IMR-90 (cell line): ENCODE data around the gene CTDSP1. TPM values are rescaled to one million over a fixed set of nuclear protein-coding genes. Genes with fewer than 3 reads are reported as not detected.
A peak's percentile ranks its signal among the peaks of the same experiment; 100 is the strongest.

ENCODE experiments used
- ATAC-seq: fragments of 200-7000 bp; cut with Tn5 transposase; 2 replicates; pipeline ENCODE4 v1.9.1; 2020; ENCODE audit warnings: low read depth, mild to moderate bottlenecking, moderate library complexity
- BruUV-seq: library from RNA; stranded (reverse); fragments of 400-500 nt; replicated peaks from 2 replicates; lab custom pipeline; 2021; lab: Mats Ljungman, UMichigan
- CTCF ChIA-PET: fragments of 300-600 bp; formaldehyde crosslinking; extraction: SDS; loops from one replicate; lab custom pipeline; 2021; ENCODE audit warnings: antibody characterized with exemption; lab: Yijun Ruan, JAX
- POLR2A ChIA-PET: fragments of 300-600 bp; sonication (Branson Sonifier 250); formaldehyde crosslinking; loops from one replicate; lab custom pipeline; 2022; ENCODE audit warnings: antibody characterized with exemption; ENCODE audit not compliant: unreplicated experiment; lab: Charles Lee
- DNase-seq: peaks from one replicate; pipeline ENCODE4 v3.0.0; 2013
- H2AFZ ChIP-seq: replicated peaks from 2 replicates; pipeline ENCODE3; 2013; ENCODE audit warnings: low read length, mild to moderate bottlenecking; ENCODE audit not compliant: poor library complexity
- H2AK5ac ChIP-seq: 2 replicates; pipeline ENCODE4 v1.6.1; 2013; ENCODE audit warnings: low read depth, low read length, inconsistent platforms
- H2AK9ac ChIP-seq: replicated peaks from 2 replicates; pipeline ENCODE3; 2013; ENCODE audit warnings: mild to moderate bottlenecking, low read depth, low read length, moderate library complexity; ENCODE audit not compliant: poor library complexity
- H2BK120ac ChIP-seq: 2 replicates; pipeline ENCODE4 v1.6.1; 2013; ENCODE audit warnings: low read depth, low read length, inconsistent platforms
- H2BK15ac ChIP-seq: 3 replicates; pipeline ENCODE4 v1.6.1; 2013; ENCODE audit warnings: low read depth, low read length, inconsistent platforms
- H2BK20ac ChIP-seq: 2 replicates; pipeline ENCODE4 v1.6.1; 2013; ENCODE audit warnings: low read depth, mild to moderate bottlenecking, inconsistent platforms, low read length, moderate library complexity
- H2BK5ac ChIP-seq: 2 replicates; pipeline ENCODE4 v1.6.1; 2013; ENCODE audit warnings: mild to moderate bottlenecking, low read depth, low read length, inconsistent platforms; ENCODE audit not compliant: poor library complexity, severe bottlenecking
- H3K14ac ChIP-seq: replicated peaks from 2 replicates; pipeline ENCODE4 v1.6.1; 2013; ENCODE audit warnings: low read depth, low read length, inconsistent platforms
- H3K18ac ChIP-seq: 2 replicates; pipeline ENCODE4 v1.6.1; 2013; ENCODE audit warnings: low read depth, low read length, control low read depth
- H3K23ac ChIP-seq: 2 replicates; pipeline ENCODE4 v1.6.1; 2013; ENCODE audit warnings: low read depth, low read length, inconsistent platforms
- H3K27ac ChIP-seq: 2 replicates; pipeline ENCODE4 v1.5.1; 2013; ENCODE audit warnings: mild to moderate bottlenecking, control low read depth, low read length; ENCODE audit not compliant: insufficient read depth
- H3K27me3 ChIP-seq: 2 replicates; pipeline ENCODE4 v1.6.1; 2013; ENCODE audit warnings: low read length; ENCODE audit not compliant: control insufficient read depth, insufficient read depth
- H3K36me3 ChIP-seq: 2 replicates; pipeline ENCODE4 v1.6.1; 2013; ENCODE audit warnings: low read length, mixed read lengths; ENCODE audit not compliant: control insufficient read depth, insufficient read depth
- H3K4ac ChIP-seq: 2 replicates; pipeline ENCODE4 v1.6.1; 2013; ENCODE audit warnings: low read depth, low read length, inconsistent platforms
- H3K4me1 ChIP-seq: 2 replicates; pipeline ENCODE4 v1.6.1; 2013; ENCODE audit warnings: low read length, mixed read lengths; ENCODE audit not compliant: control insufficient read depth, insufficient read depth
- H3K4me2 ChIP-seq: 2 replicates; pipeline ENCODE4 v1.6.1; 2013; ENCODE audit warnings: low read depth, mild to moderate bottlenecking, control low read depth, low read length, moderate library complexity
- H3K4me3 ChIP-seq: 2 replicates; pipeline ENCODE4 v1.5.1; 2013; ENCODE audit warnings: low read depth, mild to moderate bottlenecking, control low read depth, low read length, moderate library complexity; ENCODE audit not compliant: insufficient read depth
- H3K56ac ChIP-seq: 2 replicates; pipeline ENCODE4 v1.6.1; 2013; ENCODE audit warnings: low read length, inconsistent platforms; ENCODE audit not compliant: insufficient read depth; ENCODE audit errors: extremely low read depth
- H3K79me1 ChIP-seq, 2 experiments: 2 replicates each; pipeline ENCODE4 v1.6.1; 2013; ENCODE audit warnings: low read length in 2 of 2, inconsistent platforms in 1 of 2, low read depth in 1 of 2
- H3K9ac ChIP-seq: 2 replicates; pipeline ENCODE4 v1.6.1; 2013; ENCODE audit warnings: low read depth, low read length, control low read depth
- H3K9me1 ChIP-seq: 2 replicates; pipeline ENCODE4 v1.6.1; 2013; ENCODE audit warnings: low read length, inconsistent platforms; ENCODE audit not compliant: insufficient read depth
- H3K9me3 ChIP-seq: 2 replicates; pipeline ENCODE4 v1.6.1; 2013; ENCODE audit warnings: low read length; ENCODE audit not compliant: control insufficient read depth, insufficient read depth
- H4K20me1 ChIP-seq: 2 replicates; pipeline ENCODE4 v1.6.1; 2013; ENCODE audit warnings: low read length, inconsistent platforms; ENCODE audit not compliant: insufficient read depth
- H4K5ac ChIP-seq: 2 replicates; pipeline ENCODE4 v1.6.1; 2013; ENCODE audit warnings: mild to moderate bottlenecking, low read depth, low read length, control low read depth
- H4K8ac ChIP-seq, 2 experiments: 2 replicates each; pipeline ENCODE4 v1.6.1; 2013; ENCODE audit warnings: low read depth in 2 of 2, low read length in 2 of 2, control low read depth in 1 of 2, inconsistent platforms in 1 of 2
- H4K91ac ChIP-seq: 2 replicates; pipeline ENCODE4 v1.6.1; 2013; ENCODE audit warnings: low read depth, low read length, inconsistent platforms; ENCODE audit not compliant: insufficient read depth
- BHLHE40 ChIP-seq: fragments of 150-350 bp; IDR thresholded peaks from 2 replicates; pipeline ENCODE4 v1.6.1; 2016; ENCODE audit warnings: mild to moderate bottlenecking, low read depth, low read length
- CEBPB ChIP-seq: IDR thresholded peaks from 2 replicates; pipeline ENCODE4 v1.6.1; 2012; ENCODE audit warnings: low read depth, low read length, improper control_type of control experiment
- CHD1 ChIP-seq: IDR thresholded peaks from 2 replicates; pipeline ENCODE4 v1.6.1; 2012; ENCODE audit warnings: low read depth, low read length, improper control_type of control experiment
- FOS ChIP-seq: fragments of 150-350 bp; IDR thresholded peaks from 2 replicates; pipeline ENCODE4 v1.6.1; 2016; ENCODE audit warnings: low read depth, low read length
- MAFK ChIP-seq: IDR thresholded peaks from 2 replicates; pipeline ENCODE4 v1.6.1; 2012; ENCODE audit warnings: low read depth, low read length, improper control_type of control experiment
- RAD21 ChIP-seq: IDR thresholded peaks from 2 replicates; pipeline ENCODE4 v1.6.1; 2012; ENCODE audit warnings: low read length, improper control_type of control experiment
- RCOR1 ChIP-seq: IDR thresholded peaks from 2 replicates; pipeline ENCODE4 v1.6.1; 2012; ENCODE audit warnings: mild to moderate bottlenecking, low read length, improper control_type of control experiment; ENCODE audit not compliant: insufficient replicate concordance
- RFX5 ChIP-seq: IDR thresholded peaks from 2 replicates; pipeline ENCODE4 v1.8.0; 2012; ENCODE audit warnings: low read depth, mild to moderate bottlenecking, low read length, moderate library complexity
- SMC3 ChIP-seq: fragments of 150-350 bp; IDR thresholded peaks from 2 replicates; pipeline ENCODE4 v1.6.1; 2016; ENCODE audit warnings: low read depth, mild to moderate bottlenecking, antibody characterized with exemption, low read length, moderate library complexity
- WGBS, 2 experiments: methylation state at CpG; one replicate each; pipeline versions ENCODE4 v1.1.5 to v1.1.7; 2013; ENCODE audit warnings: missing lambda C conversion rate in 2 of 2; ENCODE audit not compliant: insufficient read length in 1 of 2; ENCODE audit errors: extremely low coverage in 2 of 2; 5-methylcytosine and 5-hydroxymethylcytosine counted together
- dilution Hi-C: fragments of 300-500 bp; cut with HindIII; formaldehyde crosslinking; loops from one replicate; pipeline ENCODE4 v1.14.3; 2018; ENCODE audit warnings: low sequenced_read_pairs; ENCODE audit not compliant: unreplicated experiment
- in situ Hi-C: fragments of 300-500 bp; cut with MboI; formaldehyde crosslinking; loops from 3 replicates; pipeline ENCODE4 v1.14.3; 2019; ENCODE audit warnings: low sequenced_read_pairs, inconsistent platforms, mixed read lengths
- intact Hi-C: fragments of 100-400 bp; cut with micrococcal nuclease; formaldehyde crosslinking; loops from 2 replicates; pipeline ENCODE4 v1.10.0; 2022
- polyA plus RNA-seq, 3 experiments: library from polyadenylated mRNA; depleted of rRNA; stranded (reverse); fragments of >200 nt; gene quantifications; 2 replicates each; pipeline ENCODE4 v1.2.3, GENCODE V29; 2012; ENCODE audit warnings: low replicate concordance in 1 of 3
- total RNA-seq: library from RNA; depleted of rRNA; stranded (reverse); fragments of >200 nt; gene quantifications from 2 replicates; pipeline ENCODE4 v1.2.3, GENCODE V29; 2012
- TF ChIP-seq, protein P1 (sequence below): fragments of 150-350 bp; IDR thresholded peaks from 2 replicates; pipeline ENCODE4 v1.6.1; 2016; ENCODE audit warnings: low read depth, mild to moderate bottlenecking, low read length, moderate library complexity, borderline replicate concordance
- TF ChIP-seq, protein P2 (sequence below): fragments of 150-350 bp; IDR thresholded peaks from 2 replicates; pipeline ENCODE4 v1.6.1; 2017; ENCODE audit warnings: mild to moderate bottlenecking, antibody characterized with exemption, low read length, low read depth
- TF ChIP-seq, protein P3 (sequence below): conservative IDR thresholded peaks from 2 replicates; pipeline ENCODE4 v1.5.1; 2012; ENCODE audit warnings: mild to moderate bottlenecking, low read depth, low read length, improper control_type of control experiment

The CTDSP1 gene
- total and polyA plus RNA-seq, 2 of the 4 experiments (the other 2 are of a cell fraction): 19.7 to 64.3 TPM

DNA sequence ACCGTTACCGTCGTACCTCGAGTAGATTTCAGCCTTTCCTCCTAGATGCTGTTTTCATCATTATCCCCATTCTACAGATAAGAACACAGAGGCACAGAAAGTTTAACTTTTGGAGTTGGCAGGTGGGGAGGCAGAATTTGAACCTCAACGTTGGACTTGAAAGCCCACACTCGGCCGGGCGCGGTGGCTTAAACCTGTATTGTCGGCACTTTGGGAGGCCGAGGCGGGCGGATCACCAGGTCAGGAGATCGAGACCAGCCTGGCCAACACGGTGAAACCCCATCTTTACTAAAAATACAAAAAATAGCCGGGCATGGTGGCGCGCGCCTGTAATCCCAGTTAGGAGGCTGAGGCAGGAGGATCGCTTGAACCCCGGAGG lies 31.5 kb upstream of the CTDSP1 start:
- Histone ChIP-seq H2AFZ (peak overlapping the region; percentile 93), H3K36me3 (no peaks in the 10 kb centered on the region), H3K56ac (0 out of 2 replicates have a peak overlapping the region, but pooled peaks have one; percentile 21), H3K4me2 (peak overlapping the region; percentile 4; the same call in 1 of the 2 replicates), H4K91ac (no peak overlapping the region), H3K23ac (peak overlapping the region; percentile 41), H3K18ac (no peak overlapping the region), H2AK9ac (peak overlapping the region; percentile 73), H3K4ac (peak overlapping the region; percentile 70; the same call in 1 of the 2 replicates), H3K9ac (no peak overlapping the region), H4K8ac (peak overlapping the region; percentile 72 to 88; a peak in 3 of 4 replicates), H2BK15ac (no peak overlapping the region), H2BK20ac (no peak overlapping the region), H3K79me1 (no peaks in the 10 kb centered on the region), H3K14ac (peak overlapping the region; percentile 70; the same call in 1 of the 2 replicates), H3K9me1 (no peaks in the 10 kb centered on the region), H3K4me3 (no peak overlapping the region; the same call in 1 of the 2 replicates), H2BK5ac (no peak overlapping the region), H3K27me3 (peaks cover 2% of the 10 kb centered on the region; the same call in 1 of the 2 replicates), H4K5ac (peak overlapping the region; percentile 80), H3K4me1 (peaks cover 5% of the 10 kb centered on the region), H4K20me1 (no peaks in the 10 kb centered on the region), H3K27ac (no peak overlapping the region), H3K9me3 (peaks cover 7% of the 10 kb centered on the region), H2BK120ac (no peak overlapping the region), H2AK5ac (peak overlapping the region; percentile 44; the same call in 1 of the 2 replicates)
- ATAC-seq (no peak), DNase-seq (no peak)
- no CpG with 5 or more reads among the region's 21 CpGs for WGBS, 2 experiments
- TF ChIP-seq RFX5 (no peak), FOS (no peak), BHLHE40 (no peak), CHD1 (no peak), RAD21 (no peak), RCOR1 (no peak), MAFK (no peak), CEBPB (no peak), SMC3 (no peak)
- TF ChIP-seq, protein P1, sequence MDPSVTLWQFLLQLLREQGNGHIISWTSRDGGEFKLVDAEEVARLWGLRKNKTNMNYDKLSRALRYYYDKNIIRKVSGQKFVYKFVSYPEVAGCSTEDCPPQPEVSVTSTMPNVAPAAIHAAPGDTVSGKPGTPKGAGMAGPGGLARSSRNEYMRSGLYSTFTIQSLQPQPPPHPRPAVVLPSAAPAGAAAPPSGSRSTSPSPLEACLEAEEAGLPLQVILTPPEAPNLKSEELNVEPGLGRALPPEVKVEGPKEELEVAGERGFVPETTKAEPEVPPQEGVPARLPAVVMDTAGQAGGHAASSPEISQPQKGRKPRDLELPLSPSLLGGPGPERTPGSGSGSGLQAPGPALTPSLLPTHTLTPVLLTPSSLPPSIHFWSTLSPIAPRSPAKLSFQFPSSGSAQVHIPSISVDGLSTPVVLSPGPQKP: no peak
- TF ChIP-seq, protein P2, sequence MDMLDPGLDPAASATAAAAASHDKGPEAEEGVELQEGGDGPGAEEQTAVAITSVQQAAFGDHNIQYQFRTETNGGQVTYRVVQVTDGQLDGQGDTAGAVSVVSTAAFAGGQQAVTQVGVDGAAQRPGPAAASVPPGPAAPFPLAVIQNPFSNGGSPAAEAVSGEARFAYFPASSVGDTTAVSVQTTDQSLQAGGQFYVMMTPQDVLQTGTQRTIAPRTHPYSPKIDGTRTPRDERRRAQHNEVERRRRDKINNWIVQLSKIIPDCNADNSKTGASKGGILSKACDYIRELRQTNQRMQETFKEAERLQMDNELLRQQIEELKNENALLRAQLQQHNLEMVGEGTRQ: no peak
- TF ChIP-seq, protein P3, sequence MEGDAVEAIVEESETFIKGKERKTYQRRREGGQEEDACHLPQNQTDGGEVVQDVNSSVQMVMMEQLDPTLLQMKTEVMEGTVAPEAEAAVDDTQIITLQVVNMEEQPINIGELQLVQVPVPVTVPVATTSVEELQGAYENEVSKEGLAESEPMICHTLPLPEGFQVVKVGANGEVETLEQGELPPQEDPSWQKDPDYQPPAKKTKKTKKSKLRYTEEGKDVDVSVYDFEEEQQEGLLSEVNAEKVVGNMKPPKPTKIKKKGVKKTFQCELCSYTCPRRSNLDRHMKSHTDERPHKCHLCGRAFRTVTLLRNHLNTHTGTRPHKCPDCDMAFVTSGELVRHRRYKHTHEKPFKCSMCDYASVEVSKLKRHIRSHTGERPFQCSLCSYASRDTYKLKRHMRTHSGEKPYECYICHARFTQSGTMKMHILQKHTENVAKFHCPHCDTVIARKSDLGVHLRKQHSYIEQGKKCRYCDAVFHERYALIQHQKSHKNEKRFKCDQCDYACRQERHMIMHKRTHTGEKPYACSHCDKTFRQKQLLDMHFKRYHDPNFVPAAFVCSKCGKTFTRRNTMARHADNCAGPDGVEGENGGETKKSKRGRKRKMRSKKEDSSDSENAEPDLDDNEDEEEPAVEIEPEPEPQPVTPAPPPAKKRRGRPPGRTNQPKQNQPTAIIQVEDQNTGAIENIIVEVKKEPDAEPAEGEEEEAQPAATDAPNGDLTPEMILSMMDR: no peak
- POLR2A ChIA-PET: no interaction called here
- intact Hi-C loops: no loop called here
- no TSS peak for BruUV-seq
- dilution Hi-C loops: no loop called here
- in situ Hi-C loops: no loop called here
- CTCF ChIA-PET: no interaction called here
